GM18951 (cell line): ENCODE measurements around the gene EMX2.

Experiments used
- POLR2A ChIP-seq: IDR thresholded peaks from 4 replicates; pipeline ENCODE4 v1.6.1; 2011; ENCODE audit warnings: mild to moderate bottlenecking; ENCODE audit not compliant: insufficient read length, insufficient read depth; ENCODE audit errors: extremely low read depth
- in situ Hi-C: fragments of 300-500 bp; cut with MboI; formaldehyde crosslinking; loops from one replicate; pipeline ENCODE4 v1.12.0; 2022; ENCODE audit warnings: low sequenced_read_pairs, mixed read lengths, inconsistent platforms; ENCODE audit not compliant: unreplicated experiment

Gene EMX2

DNA sequence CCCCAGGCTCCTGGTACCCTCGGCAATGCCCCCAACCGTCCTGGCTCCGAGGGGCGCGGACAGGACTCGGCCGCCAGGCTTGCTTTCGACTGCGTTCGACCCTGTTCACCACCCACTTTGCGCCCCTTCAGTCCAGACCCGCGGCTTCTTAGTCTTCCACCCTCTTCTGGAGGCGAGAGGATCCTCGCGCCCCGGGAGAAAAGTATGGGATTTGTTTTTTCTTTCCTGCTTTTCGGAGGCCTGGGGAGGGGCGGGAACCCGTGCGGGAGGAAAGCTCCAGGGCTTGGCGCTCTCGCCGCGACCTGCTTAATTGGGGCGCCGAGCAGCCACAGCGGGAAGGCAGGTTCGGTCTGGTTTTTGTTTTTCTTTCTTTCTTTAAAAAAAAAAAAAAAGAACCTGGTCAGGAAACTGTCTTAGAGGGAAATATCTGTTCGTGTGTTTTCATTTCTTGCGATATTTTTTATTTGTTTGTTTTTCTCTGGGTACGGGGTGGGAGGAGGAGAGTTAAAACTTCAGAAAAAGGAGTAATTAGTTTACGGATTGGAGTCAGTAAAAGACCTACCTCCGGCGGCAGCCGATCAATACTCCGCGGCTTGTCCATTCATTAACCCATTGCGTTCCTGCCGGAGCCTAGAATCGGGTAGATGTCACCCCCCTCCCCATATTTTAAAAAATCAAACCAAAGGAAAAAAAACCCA lies 1.6 kb downstream of the EMX2 start:
- in situ Hi-C loops, result loop anchor here (25.0 kb wide), 1 partner anchor 693 kb away; no protein-coding TSS in a partner anchor
- TF ChIP-seq POLR2A, result no peak

- in situ Hi-C loops, result loop anchor here (25.0 kb wide), 1 partner anchor 693 kb away; no protein-coding TSS in a partner anchor
- TF ChIP-seq POLR2A, result no peak
These were observed 2.2 kb downstream of the EMX2 start for GRCh38 chr10:117544711-117545140.

- in situ Hi-C loops, result loop anchor here (25.0 kb wide), 1 partner anchor 692 kb away; no protein-coding TSS in a partner anchor
- TF ChIP-seq POLR2A, result no peak
These were observed 2.8 kb downstream of the EMX2 start for GRCh38 chr10:117545141-117546019.

- in situ Hi-C loops, result loop anchor here (25.0 kb wide), 1 partner anchor 691 kb away; no protein-coding TSS in a partner anchor
These were observed 3.6 kb downstream of the EMX2 start for GRCh38 chr10:117546020-117546580.

DNA sequence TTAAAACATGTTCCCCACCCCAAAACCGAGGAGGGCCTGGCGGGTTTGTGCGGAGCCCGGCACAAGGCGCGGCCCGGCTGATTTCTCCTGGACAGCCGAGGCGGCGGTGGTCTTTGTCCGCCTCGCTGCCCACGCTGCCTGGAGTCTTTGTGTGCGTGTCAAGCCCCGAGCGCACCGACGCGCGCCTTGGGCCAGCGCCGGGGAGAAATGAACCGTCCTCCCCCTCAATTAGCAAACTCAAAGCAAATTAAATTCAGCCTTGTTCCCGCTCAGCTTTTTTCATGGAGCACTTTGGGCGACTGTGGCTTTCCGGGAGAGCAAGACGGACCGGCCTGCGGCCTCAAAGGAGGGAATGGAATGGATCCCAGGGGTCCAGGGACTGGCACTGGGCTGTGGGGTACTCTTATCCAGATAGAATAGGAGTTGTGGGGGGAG lies 4.1 kb downstream of the EMX2 start:
- in situ Hi-C loops, result loop anchor here (25.0 kb wide), 1 partner anchor 691 kb away; no protein-coding TSS in a partner anchor
- no peak for TF ChIP-seq POLR2A

More at GRCh38 chr10:117546020-117546580, 3.6 kb downstream of the EMX2 start:
- no peak for TF ChIP-seq POLR2A

- no peak for TF ChIP-seq POLR2A
These were observed 4.6 kb downstream of the EMX2 start for GRCh38 chr10:117547016-117547715.

GRCh38 chr10:117547716-117548668 lies 5.4 kb downstream of the EMX2 start:
- TF ChIP-seq POLR2A, result no peak
- in situ Hi-C loops, result loop anchor here (25.0 kb wide), 1 partner anchor 689 kb away; no protein-coding TSS in a partner anchor

More at GRCh38 chr10:117547016-117547715, 4.6 kb downstream of the EMX2 start:
- in situ Hi-C loops, result loop anchor here (25.0 kb wide), 1 partner anchor 690 kb away; no protein-coding TSS in a partner anchor

DNA sequence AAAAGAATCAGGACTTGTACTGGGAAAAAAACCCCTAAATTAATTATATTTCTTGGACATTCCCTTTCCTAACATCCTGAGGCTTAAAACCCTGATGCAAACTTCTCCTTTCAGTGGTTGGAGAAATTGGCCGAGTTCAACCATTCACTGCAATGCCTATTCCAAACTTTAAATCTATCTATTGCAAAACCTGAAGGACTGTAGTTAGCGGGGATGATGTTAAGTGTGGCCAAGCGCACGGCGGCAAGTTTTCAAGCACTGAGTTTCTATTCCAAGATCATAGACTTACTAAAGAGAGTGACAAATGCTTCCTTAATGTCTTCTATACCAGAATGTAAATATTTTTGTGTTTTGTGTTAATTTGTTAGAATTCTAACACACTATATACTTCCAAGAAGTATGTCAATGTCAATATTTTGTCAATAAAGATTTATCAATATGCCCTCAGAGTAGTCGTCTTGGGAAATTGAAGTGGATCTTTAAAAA lies 6.6 kb downstream of the EMX2 start:
- in situ Hi-C loops, result loop anchor here (25.0 kb wide), 1 partner anchor 688 kb away; no protein-coding TSS in a partner anchor
- no peak for TF ChIP-seq POLR2A

DNA sequence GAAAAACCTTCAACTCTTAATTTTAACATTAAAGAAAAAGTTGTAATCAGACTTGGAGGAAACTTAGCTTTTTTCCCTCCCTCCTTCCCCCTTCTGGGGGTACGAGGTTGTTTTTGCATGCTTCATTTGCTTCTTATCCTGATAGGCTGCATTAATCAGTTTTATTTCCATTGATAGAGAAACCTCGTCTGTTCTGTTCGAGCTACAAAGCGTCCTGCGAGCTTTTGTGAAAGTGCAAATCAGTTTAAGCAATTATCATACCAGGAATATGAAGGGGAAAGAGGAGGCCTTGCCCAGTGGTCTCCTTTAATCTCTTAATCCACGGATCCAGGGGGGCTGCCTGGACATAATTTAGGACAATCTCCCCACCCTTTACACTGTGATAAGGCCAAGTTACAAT lies 7.5 kb downstream of the EMX2 start:
- no peak for TF ChIP-seq POLR2A
- in situ Hi-C loops, result no loop called here

GRCh38 chr10:117550599-117551329 lies 8.2 kb downstream of the EMX2 start:
- in situ Hi-C loops, result no loop called here
- TF ChIP-seq POLR2A, result no peak
